ENCODE results near the gene CERS5.

DNA sequence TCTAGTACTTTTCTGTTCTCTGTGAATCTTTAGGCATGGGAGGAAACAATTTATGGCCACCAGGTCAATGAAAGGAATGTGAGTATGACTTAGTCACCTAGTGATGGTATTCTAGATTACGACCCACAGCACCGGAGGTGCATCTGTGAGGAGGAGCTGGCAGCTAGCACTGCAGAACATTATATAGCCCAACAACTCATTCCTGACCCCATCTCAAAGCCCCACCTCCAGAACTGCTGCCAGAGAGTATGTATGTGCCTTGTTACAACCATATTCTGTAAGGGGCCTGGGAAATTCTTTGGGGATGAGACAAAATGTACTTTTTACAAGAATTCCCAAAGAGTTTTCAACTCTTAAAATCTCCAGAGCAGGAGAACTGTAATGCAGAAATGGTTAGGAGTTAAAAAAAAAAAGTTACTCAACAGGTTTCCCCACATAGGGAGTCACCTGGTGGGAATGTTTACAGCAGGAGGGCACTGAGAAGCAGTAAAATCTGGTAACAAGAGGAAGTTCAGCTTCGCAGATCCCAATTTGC, 34.9 kb upstream of the CERS5 start:
- TF ChIP-seq, protein P1, sequence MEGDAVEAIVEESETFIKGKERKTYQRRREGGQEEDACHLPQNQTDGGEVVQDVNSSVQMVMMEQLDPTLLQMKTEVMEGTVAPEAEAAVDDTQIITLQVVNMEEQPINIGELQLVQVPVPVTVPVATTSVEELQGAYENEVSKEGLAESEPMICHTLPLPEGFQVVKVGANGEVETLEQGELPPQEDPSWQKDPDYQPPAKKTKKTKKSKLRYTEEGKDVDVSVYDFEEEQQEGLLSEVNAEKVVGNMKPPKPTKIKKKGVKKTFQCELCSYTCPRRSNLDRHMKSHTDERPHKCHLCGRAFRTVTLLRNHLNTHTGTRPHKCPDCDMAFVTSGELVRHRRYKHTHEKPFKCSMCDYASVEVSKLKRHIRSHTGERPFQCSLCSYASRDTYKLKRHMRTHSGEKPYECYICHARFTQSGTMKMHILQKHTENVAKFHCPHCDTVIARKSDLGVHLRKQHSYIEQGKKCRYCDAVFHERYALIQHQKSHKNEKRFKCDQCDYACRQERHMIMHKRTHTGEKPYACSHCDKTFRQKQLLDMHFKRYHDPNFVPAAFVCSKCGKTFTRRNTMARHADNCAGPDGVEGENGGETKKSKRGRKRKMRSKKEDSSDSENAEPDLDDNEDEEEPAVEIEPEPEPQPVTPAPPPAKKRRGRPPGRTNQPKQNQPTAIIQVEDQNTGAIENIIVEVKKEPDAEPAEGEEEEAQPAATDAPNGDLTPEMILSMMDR (IDR thresholded peaks at IDR 0.05; ENCODE audit: low read depth, low read length) = no peak
- TF ChIP-seq EZH2phosphoT487 (IDR thresholded peaks at IDR 0.05; ENCODE audit: low read depth) = no peak

All from OCI-LY3 (cell line).